Glomerular visceral epithelial cell (primary cell): ENCODE measurements around the gene MAP3K13.

ENCODE experiments used
- DNase-seq: peaks from one replicate; pipeline ENCODE4 v3.0.0-alpha.2; 2016; ENCODE audit errors: extremely low spot score

Gene MAP3K13, protein sequence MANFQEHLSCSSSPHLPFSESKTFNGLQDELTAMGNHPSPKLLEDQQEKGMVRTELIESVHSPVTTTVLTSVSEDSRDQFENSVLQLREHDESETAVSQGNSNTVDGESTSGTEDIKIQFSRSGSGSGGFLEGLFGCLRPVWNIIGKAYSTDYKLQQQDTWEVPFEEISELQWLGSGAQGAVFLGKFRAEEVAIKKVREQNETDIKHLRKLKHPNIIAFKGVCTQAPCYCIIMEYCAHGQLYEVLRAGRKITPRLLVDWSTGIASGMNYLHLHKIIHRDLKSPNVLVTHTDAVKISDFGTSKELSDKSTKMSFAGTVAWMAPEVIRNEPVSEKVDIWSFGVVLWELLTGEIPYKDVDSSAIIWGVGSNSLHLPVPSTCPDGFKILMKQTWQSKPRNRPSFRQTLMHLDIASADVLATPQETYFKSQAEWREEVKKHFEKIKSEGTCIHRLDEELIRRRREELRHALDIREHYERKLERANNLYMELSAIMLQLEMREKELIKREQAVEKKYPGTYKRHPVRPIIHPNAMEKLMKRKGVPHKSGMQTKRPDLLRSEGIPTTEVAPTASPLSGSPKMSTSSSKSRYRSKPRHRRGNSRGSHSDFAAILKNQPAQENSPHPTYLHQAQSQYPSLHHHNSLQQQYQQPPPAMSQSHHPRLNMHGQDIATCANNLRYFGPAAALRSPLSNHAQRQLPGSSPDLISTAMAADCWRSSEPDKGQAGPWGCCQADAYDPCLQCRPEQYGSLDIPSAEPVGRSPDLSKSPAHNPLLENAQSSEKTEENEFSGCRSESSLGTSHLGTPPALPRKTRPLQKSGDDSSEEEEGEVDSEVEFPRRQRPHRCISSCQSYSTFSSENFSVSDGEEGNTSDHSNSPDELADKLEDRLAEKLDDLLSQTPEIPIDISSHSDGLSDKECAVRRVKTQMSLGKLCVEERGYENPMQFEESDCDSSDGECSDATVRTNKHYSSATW

DNA sequence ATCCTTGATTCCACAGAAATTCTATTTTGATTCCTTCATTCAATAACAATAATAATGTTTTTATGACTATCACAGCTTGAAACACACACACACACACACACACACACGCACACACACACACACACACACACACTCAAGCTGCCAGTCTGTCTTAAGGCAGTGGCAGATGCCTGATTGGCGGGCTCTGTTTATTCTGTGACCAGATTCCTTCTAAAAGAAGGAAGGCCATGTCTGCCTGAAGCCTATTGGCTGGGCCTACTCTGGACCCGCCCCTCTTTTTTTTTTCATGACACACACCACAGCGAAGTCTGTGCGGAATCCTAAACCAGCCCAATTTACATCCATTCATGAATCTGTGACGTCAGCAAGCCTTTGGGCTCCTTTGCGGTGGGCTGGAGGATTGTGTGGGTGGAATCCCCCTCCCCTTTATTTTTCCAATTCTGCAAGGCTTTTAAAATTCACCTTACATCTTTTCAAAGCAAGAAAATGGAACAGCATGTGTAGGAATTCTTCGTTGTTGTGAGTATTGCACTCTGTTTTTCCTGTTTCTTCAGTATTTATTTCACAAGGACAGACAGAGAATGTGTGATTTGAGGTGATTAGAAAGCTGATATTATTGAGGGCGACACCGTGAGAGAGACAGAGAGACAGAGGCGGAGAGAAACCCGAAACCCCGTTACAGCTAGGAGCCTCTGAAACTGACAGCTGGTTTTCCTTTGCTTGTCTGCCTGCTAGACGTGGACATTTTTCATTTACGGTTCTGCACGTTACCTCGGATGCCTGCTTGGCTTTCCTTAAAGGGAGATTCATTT lies at the start of gene MAP3K13:
TSS of gene MAP3K13 (plus strand) at position 287 of the 812 bp plus-strand sequence. CDS start 65,446 bp downstream, outside the sequence.
- DNase-seq: peak; percentile 93

DNA sequence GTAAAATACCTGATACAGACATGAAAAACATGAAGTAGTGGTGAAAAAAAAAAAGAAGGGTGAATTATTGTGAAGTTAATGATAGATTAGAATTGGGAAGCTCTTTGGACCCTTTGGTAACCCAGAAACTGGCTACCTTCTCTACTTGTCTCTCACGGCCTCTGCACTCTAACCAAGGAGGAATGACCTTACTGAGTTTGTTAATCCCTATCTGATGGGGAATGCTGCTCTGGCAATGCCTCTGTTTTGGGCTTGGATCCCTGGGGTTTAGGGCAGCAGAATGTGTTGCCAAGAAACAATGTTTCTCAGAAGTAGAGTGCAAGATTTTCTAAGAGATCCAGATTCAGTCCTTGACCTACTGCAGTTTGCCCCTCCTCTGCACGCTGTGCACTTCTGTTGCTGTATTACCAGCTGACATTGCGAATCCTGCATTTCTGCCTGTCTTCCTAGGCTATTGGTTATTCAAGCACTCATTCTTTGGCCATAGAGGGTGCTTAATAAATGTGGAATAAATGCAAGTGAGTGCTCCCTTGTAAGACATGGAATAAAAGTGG lies 49.2 kb upstream of the MAP3K13 start:
- no peak for DNase-seq

DNA sequence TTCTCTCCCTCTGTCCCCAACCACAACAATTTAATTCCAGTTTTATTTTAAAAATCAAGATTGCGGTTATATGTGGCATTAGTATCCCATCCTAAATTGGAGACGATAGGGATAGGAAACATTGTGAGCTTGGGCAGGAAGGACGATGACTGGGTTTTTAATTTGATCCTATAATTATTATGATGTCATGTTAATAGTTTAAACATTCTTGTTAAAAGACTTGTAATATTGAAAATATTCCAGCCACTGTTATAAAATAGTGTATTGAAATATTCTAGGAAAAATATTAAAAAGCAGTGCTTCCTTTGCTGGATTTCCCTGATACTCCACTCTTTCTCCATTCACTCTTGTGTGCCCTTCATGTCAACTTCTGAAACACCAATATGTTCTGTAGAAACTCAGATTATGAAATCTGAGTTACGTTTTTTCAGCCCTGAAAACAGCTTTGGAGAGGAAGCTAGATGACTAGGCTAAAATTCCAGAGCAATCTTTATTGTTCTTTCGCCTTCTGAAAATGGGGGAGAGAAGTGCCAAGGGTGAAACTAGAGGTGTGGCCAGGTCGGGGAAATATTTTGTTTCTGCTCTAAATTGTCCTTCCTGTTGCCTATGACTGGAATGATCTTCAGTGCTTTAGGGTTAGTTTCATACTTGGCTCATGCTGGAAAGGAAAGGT lies 46.1 kb upstream of the MAP3K13 start:
- DNase-seq: peak; percentile 41

DNA sequence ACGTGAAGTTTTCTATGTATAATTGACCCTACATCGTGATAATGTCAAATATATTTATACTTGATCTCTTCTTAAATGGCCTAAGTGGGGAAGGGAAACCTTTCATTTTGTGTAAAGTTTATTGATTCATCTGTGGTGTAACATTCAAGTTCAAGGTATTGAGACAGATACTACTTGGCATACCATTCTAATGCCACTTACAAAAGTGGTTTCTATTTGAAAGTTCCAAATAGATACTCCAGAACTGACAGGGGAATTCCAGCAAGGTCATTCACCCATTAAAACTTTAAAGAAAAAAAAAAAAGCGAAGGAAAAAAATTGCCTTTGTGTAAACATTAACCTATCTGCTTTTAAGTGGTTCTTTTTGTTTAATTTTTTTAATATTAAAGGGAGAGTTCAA lies 45.3 kb upstream of the MAP3K13 start:
- peak; percentile 57 for DNase-seq

DNA sequence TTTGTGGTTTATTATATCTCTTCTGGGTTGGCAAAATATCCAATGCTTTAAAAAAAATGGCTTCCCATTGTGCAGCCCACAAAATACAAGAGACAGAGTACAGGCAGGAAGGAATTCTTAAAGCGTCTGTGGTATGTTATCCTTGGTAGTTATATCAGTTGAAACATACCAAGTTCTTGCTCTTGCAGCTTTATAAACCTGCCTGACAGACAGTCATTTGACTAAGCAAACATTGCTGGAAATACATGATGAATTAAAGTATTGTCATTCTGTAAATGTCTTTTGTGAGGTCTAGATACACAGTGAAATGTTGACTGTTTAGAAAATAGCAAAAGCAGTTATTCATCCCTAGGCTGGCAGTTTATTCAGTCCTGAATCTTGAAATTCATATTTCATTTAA lies 44.8 kb upstream of the MAP3K13 start:
- peak; percentile 64 for DNase-seq

DNA sequence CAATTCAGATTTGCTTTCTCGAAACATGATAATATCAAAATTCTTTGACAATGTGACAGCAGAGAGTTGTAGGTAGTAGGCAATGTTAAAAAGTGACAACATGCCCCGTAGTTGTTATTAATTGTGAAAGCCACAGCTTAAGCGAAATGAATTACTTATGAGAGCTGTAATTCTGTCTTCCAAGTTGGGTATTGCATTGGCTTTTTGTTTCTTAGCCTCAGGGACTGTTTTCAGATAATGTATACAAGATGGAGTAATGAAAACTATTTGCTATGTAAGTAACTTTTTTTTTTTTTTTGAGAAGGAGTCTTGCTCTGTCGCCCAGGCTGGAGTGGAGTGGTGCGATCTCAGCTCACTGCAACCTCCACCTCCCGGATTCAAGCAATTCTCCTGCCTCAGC lies 43.1 kb upstream of the MAP3K13 start:
- DNase-seq: no peak

DNA sequence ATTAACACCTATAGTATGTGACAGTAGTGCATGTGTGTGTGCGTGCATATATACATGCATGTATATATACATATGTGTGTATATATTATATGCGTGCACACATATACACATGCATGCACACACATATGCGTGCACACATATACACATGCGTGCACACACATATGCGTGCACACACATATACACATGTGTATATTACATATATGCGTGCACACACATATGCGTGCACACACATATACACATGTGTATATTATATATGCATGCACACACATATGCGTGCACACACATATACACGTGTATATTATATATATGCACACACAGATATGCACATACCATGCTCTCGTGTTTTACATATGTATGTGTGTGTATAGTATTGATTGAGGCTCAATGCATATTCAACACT lies 42.0 kb upstream of the MAP3K13 start:
- no peak for DNase-seq

DNA sequence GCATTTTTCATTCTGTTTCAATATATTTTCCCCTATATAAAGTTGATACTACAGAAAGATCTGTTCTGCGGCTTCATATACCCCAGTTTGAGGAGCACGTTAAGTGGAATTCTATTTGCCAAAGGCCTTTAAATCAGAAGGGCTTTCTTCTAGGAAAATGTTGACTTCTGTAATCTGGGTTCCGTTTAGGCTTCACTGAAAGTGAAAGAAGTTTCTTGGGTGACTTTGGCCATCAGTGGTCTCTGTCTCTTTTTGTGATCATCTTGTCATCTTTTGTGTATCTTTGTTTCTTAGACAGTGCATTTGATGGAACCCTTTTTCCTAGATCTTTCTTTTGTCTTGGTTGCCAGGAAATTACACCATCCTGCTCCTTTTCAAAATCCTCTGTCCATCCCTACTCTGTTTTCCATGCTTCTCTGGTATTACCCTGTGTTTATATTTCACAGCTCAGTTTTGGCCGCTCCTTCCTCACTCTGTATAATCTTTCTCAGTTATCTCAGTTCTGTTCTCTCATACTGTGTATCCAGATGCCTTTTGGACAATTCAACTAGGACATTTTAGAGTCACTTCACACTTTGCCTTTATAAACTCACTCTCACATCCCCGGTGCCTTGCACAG lies 40.7 kb upstream of the MAP3K13 start:
- no peak for DNase-seq

DNA sequence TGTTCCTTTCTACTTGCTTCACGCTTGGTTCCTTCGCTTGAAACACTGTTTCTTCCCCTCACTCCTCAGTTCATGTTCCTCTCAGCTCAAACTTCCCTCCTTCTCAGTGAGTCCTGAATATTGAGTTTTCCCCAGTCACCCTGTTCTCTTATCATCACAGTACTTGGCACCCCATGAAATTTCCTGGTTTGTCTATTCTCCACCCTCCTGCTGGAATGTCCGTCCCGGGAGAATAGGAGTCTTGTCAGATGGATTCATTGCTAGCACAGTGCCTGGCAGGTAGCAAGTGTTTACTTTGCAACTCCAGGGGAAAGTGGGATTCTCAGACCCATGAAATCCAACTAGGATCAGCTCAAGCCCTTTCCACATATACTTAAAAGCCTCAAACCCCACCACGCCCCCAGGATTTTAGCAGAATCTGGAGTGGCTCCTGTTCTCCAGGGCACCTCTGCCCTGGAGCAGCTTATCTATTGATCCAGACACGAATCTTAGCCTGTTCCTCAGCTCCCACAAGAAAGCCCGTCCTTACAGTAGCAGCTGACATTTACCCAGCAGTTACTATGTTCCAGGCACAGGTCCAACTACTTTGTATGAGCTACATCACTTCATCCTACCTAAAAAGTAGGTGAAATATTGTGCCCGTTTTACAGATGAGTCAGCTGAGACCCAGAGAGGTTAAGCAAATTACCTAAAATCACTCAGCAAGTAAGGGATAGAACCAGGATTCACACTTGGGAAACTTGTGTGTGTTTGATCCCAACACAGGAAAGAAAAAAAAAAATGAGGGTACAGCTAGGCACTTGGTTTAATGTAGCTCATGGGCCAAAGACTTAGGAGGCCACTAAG lies 36.8 kb upstream of the MAP3K13 start:
- no peak for DNase-seq

DNA sequence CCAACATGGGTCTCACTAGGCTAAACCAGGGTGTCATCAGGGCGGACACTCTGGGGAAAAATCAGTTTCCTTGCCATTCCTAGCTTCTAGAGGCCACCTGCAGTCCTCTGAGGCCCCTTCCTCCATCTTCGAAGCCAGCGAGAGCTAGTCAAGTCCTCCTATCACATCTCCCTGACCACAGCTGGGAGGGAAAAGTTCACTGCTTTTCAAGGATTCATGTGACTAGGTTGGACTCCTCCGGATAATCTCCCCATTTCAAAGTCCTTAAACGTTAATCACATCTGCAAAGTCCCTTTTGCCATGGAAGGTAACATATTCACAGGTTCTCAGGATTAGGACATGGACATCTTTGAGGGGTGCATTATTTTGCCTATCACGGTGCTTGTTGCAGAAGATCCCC lies 35.9 kb upstream of the MAP3K13 start:
- no peak for DNase-seq

DNA sequence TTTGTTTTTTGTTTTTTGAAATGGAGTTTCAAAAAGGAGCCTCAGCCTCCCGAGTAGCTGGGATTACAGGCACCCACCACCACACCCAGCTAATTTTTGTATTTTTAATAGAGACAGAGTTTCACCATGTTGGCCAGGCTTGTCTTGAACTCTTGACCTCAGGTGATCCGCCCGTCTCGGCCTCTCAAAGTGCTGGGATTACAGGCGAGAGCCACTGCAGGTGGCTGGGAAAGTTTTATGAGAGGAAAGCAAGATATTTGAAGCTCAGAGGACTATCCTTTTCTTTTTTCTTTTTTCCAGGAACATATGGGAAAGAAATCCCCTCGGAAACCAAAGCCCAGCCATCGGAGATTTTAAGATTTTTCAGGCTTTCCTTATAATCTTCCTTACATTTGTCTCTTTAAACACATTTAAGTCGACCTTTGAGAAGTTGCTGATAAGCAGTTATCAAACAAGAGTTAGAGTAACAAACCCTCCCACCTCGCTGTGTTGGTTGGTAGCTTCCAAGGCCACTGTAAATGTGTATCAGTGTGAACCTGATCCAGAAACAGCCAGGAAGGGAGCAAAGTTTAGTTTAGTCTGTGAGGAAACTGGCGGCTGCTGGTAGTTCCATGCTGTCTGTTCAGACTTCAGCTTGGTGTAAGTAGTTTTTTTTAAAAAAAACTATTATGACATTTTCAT lies 34.5 kb upstream of the MAP3K13 start:
- peak; percentile 36 for DNase-seq

DNA sequence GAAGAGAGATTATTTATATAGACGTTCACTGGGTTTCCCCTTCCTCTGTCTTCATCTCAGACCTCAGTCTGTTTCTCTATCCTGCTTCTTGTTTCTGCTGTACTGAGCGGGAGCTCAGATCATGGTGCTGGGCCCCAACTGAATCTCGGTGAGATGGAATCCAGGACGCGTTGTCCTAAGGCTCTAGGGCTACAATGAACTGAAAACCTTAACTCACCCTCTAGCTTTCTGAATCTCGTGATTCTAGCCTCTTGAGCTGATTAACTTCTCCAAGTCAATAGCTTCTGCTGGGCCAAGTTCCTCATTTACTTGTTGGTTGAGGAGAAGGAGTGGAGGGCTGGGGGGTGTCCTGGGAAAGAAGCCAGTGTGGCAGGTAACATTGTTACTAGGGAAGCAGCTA lies 32.7 kb upstream of the MAP3K13 start:
- DNase-seq: no peak

DNA sequence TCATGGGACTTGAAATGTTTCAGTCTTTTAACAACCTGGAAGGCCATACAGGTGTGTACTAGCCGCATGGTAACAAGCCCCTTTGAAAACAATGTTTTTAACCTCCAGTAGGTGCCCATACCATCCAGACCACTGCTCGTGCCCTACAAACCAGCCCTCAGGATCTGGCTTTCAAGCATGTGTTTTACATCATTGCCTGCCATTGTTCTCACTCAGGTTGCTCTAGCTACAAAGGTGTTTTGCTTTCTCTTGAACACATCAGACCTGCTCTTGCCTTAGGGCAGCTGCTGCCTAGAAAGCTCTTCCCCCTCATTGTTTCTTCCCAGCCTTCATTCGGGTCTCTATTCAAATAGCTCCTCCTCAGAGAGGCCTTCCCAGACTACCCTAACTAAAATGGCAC lies 32.3 kb upstream of the MAP3K13 start:
- DNase-seq: no peak

DNA sequence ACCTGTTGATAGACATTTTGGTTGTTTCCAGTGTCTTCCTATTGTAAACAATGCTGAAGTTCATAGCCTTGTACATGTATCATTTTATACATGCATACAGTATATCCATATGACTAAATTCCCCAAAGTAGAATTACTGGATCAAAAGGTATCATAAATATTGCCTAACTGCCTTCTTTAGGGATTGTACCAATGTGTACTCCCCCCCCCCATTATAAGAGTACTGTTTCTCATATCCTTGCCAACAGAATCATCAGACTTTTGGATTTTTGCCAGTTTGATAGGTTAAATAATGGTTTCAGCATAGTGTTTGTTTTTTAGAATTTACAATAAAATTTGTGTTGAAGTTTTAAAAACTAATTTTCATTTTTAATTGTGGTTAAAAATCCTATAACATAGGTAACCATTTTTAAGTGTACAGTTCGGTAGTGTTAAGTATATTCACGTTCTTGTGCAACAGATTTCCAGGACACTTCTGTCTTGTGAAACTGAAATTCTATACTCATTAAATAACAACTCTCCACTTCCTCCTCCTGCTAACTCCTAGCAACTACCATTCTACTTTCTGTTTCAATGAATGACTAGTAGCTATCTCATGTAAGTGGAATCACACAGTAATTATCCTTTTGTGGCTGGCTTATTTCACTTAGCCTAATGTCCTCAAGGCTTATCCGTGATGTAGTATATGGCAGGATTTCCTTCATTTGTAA lies 30.8 kb upstream of the MAP3K13 start:
- DNase-seq: peak; percentile 73

DNA sequence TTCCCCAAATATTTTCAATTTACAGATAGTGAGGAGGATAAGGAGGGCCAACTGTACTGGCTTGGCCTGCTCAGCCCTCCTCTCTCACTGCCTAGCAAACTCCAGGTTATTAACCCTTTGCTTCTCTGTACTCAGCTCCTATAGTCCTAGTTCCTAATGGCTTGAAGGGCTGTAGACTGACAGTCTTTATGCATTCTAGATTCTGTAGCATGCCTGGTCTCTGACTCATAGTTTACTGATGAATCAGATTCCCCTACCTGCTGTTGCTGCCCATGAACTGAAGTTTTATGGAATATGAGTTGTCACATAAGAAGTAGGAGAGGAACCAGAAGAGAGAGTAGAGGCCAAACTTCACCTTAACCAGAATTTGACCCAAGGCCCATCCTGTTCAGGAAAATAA lies 27.1 kb upstream of the MAP3K13 start:
- DNase-seq: peak; percentile 72

DNA sequence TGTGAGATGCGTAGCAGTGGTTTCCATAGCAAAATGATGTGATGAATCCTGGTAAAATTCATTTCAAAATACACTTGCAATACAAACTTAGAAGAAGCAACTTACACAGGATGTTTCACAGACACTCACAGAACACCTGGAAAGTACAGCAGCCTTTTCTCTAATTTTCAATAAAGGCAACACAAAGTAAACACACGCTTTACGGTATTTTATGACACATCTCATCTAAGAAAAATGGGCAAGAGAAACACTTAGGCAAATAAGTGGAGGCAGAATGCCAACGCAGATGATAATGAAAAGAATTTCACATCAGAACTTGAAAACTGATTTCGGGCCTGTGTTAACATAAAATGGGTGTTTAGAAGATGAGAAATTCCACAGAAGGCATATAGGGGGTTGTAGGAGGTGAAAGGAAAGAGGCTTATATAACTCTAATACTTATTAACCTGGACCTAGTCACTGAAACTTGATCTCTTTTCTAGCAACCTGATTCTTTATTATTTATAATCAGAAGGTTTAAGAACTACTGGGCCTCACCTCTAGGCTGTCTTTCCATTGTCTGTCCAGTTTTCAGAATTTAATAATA lies 25.6 kb upstream of the MAP3K13 start:
- DNase-seq: peak; percentile 47

DNA sequence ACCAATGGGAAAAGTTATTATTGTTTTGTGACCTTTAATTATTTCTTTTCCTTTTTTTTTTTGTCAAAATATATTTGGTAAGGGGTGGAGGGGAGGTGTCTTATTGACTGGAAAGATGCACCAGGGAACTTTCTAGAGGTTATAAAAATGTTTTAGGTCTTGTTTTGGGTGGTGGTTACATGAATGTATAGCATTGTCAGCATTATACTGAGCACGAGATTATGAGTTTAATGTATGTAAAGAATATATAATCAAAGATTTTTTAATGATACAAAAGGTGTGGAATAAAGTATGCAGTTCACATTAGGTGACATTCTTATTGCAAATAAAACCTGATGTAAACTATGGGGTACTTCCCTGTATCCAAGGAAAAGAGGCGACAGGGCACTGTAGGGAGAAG lies 23.0 kb upstream of the MAP3K13 start:
- DNase-seq: no peak

DNA sequence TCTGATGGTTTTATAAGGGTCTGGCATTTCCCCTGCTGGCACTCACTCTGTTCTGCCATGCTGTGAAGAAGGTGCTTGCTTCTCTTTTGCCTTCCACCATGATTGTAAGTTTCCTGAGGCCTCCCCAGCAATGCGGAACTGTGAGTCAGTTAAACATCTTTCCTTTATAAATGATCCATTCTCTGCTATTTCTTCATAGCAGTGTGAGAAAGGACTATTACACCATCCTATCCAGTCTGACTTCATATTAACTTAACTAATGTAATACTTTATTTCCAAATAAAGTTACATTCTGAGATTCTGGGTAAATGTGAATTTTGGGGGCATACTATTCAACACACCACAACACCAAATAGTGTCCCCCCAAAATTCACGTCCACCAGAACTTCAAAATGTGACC lies 22.2 kb upstream of the MAP3K13 start:
- no peak for DNase-seq
